ENCODE data around the gene MYH13.

DNA sequence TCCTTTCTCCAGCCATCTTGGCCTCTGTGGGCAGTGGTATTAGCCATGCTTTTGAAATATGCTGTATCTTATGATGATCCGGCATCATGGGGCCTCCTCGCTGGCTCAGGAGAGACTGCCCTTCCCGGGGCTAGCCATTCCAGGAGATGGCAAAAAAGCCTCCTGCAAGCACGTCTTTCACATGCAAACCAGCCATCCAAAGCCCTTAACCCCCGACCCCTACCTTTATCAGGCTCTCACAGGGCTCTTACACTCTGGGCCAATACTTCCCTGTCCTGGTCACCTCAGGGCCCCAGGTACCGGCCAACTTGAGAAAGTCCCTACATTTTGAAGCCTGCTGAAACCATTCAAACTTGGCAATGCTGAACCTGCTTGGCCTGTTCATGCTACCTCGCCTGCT is 36.4 kb downstream of the MYH13 start:
- TF ChIP-seq POLR2A (IDR thresholded peaks at IDR 0.05), result no peak
- TF ChIP-seq, protein P1, sequence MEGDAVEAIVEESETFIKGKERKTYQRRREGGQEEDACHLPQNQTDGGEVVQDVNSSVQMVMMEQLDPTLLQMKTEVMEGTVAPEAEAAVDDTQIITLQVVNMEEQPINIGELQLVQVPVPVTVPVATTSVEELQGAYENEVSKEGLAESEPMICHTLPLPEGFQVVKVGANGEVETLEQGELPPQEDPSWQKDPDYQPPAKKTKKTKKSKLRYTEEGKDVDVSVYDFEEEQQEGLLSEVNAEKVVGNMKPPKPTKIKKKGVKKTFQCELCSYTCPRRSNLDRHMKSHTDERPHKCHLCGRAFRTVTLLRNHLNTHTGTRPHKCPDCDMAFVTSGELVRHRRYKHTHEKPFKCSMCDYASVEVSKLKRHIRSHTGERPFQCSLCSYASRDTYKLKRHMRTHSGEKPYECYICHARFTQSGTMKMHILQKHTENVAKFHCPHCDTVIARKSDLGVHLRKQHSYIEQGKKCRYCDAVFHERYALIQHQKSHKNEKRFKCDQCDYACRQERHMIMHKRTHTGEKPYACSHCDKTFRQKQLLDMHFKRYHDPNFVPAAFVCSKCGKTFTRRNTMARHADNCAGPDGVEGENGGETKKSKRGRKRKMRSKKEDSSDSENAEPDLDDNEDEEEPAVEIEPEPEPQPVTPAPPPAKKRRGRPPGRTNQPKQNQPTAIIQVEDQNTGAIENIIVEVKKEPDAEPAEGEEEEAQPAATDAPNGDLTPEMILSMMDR (IDR thresholded peaks at IDR 0.05), result no peak

Data from body of pancreas (tissue), 4 donors.